Activated naive CD4-positive, alpha-beta T cell treated with anti-CD3 and anti-CD28 coated beads for 36 hours (primary cell): Measurements from ENCODE around the gene P2RX3. TPM values are rescaled to one million over a fixed set of nuclear protein-coding genes. Genes with fewer than 3 reads are reported as not detected.
"Not testable (repeated sequence)": the region's sequence is repeated elsewhere in the genome, so short reads cannot be mapped to it uniquely, and the experiment has no call there.

ENCODE experiments used
- CTCF ChIA-PET: fragments of 350-600 bp; sonication (Branson Sonifier 250); formaldehyde crosslinking; loops from one replicate; lab custom pipeline; 2021; ENCODE audit warnings: antibody characterized with exemption; lab: Charles Lee
- DNase-seq: peaks from one replicate; pipeline ENCODE4 v3.0.0-alpha.2; 2020
- H3K27ac Mint-ChIP-seq: one replicate; pipeline ENCODE4 v1.8.0; 2021; ENCODE audit warnings: mild to moderate bottlenecking, mixed read lengths
- H3K27me3 Mint-ChIP-seq: one replicate; pipeline ENCODE4 v1.8.0; 2021; ENCODE audit warnings: low read depth, mixed read lengths
- H3K36me3 Mint-ChIP-seq: one replicate; pipeline ENCODE4 v1.8.0; 2021; ENCODE audit warnings: low read depth, mixed read lengths
- H3K4me1 Mint-ChIP-seq: one replicate; pipeline ENCODE4 v1.8.0; 2021; ENCODE audit warnings: low read depth, mixed read lengths
- H3K4me3 Mint-ChIP-seq: one replicate; pipeline ENCODE4 v1.8.0; 2021; ENCODE audit warnings: mild to moderate bottlenecking, moderate library complexity, mixed read lengths
- H3K9me3 Mint-ChIP-seq: one replicate; pipeline ENCODE4 v1.8.0; 2021; ENCODE audit warnings: mixed read lengths
- intact Hi-C: fragments of 100-400 bp; cut with micrococcal nuclease; formaldehyde crosslinking; loops from one replicate; pipeline ENCODE4 v1.15.1; 2023
- total RNA-seq, 2 experiments: library from RNA; stranded (reverse); gene quantifications; one replicate each; pipeline ENCODE4 v1.2.3, GENCODE V29; 2021

The P2RX3 gene
- total RNA-seq, 2 experiments from 2014 or later = not detected

- Mint-ChIP-seq H3K4me1 (no peaks in the 10 kb centered on the region), H3K4me3 (no peak overlapping the region), H3K27me3 (peaks cover 12% of the 10 kb centered on the region), H3K27ac (no peak overlapping the region), H3K9me3 (no peaks in the 10 kb centered on the region), H3K36me3 (no peaks in the 10 kb centered on the region)
- intact Hi-C loops = no loop called here
- CTCF ChIA-PET = interaction anchor here (0.9 to 2.5 kb wide), 4 partner anchors 8 to 286 kb away, joined by 3 to 8 read pairs (median 3); no protein-coding TSS in a partner anchor
- DNase-seq = no peak
These were observed 20.4 kb downstream of the P2RX3 start for GRCh38 chr11:57358543-57358961.

GRCh38 chr11:57358991-57359390 lies 20.8 kb downstream of the P2RX3 start:
- Mint-ChIP-seq H3K4me1 (no peaks in the 10 kb centered on the region), H3K27ac (no peak overlapping the region)

GRCh38 chr11:57359396-57359795 lies 21.2 kb downstream of the P2RX3 start:
- Mint-ChIP-seq H3K9me3 (no peaks in the 10 kb centered on the region), H3K4me1 (no peaks in the 10 kb centered on the region), H3K4me3 (no peak overlapping the region), H3K36me3 (no peaks in the 10 kb centered on the region), H3K27me3 (peaks cover 11% of the 10 kb centered on the region), H3K27ac (no peak overlapping the region)
- intact Hi-C loops = no loop called here
- no peak for DNase-seq
- CTCF ChIA-PET = interaction anchor here (1.4 to 2.5 kb wide), 3 partner anchors 11 to 285 kb away, joined by 3 to 9 read pairs (median 8); no protein-coding TSS in a partner anchor

More at GRCh38 chr11:57358991-57359390, 20.8 kb downstream of the P2RX3 start:
- H3K4me3 Mint-ChIP-seq = no peak overlapping the region
- H3K36me3 Mint-ChIP-seq = no peaks in the 10 kb centered on the region
- no peak for DNase-seq
- CTCF ChIA-PET = interaction anchor here (1.0 to 2.5 kb wide), 4 partner anchors 9 to 285 kb away, joined by 3 to 9 read pairs (median 6); no protein-coding TSS in a partner anchor
- H3K9me3 Mint-ChIP-seq = no peaks in the 10 kb centered on the region
- intact Hi-C loops = no loop called here
- H3K27me3 Mint-ChIP-seq = peaks cover 12% of the 10 kb centered on the region

GRCh38 chr11:57359896-57360690 lies 21.9 kb downstream of the P2RX3 start:
- Mint-ChIP-seq H3K27ac (no peak overlapping the region), H3K27me3 (peaks cover 7% of the 10 kb centered on the region), H3K36me3 (no peaks in the 10 kb centered on the region), H3K4me3 (no peak overlapping the region), H3K4me1 (no peaks in the 10 kb centered on the region), H3K9me3 (no peaks in the 10 kb centered on the region)
- no peak for DNase-seq
- intact Hi-C loops = no loop called here
- CTCF ChIA-PET = interaction anchor here (1.1 to 2.5 kb wide), 6 partner anchors 10 to 157 kb away, joined by 3 to 9 read pairs (median 6); no protein-coding TSS in a partner anchor

GRCh38 chr11:57360991-57361390 lies 22.8 kb downstream of the P2RX3 start:
- no peaks in the 10 kb centered on the region for H3K9me3 Mint-ChIP-seq
- peaks cover 7% of the 10 kb centered on the region for H3K27me3 Mint-ChIP-seq
- CTCF ChIA-PET = interaction anchor here (0.6 to 2.5 kb wide), 6 partner anchors 11 to 1153 kb away, joined by 3 to 9 read pairs (median 6); no protein-coding TSS in a partner anchor
- H3K36me3 Mint-ChIP-seq = no peaks in the 10 kb centered on the region
- intact Hi-C loops = no loop called here
- no peak overlapping the region for H3K27ac Mint-ChIP-seq
- no peaks in the 10 kb centered on the region for H3K4me1 Mint-ChIP-seq
- no peak overlapping the region for H3K4me3 Mint-ChIP-seq
- DNase-seq = no peak

GRCh38 chr11:57361420-57361819 lies 23.3 kb downstream of the P2RX3 start:
- H3K36me3 Mint-ChIP-seq, H3K4me1 Mint-ChIP-seq, DNase-seq, H3K9me3 Mint-ChIP-seq, H3K27ac Mint-ChIP-seq, intact Hi-C loops, H3K4me3 Mint-ChIP-seq, H3K27me3 Mint-ChIP-seq: not testable (repeated sequence)
- CTCF ChIA-PET = interaction anchor here (1.4 to 2.3 kb wide), 5 partner anchors 11 to 155 kb away, joined by 5 to 9 read pairs (median 7); no protein-coding TSS in a partner anchor

GRCh38 chr11:57361926-57362325 lies 23.8 kb downstream of the P2RX3 start:
- CTCF ChIA-PET = interaction anchor here (0.9 to 1.8 kb wide), 6 partner anchors 11 to 164 kb away, joined by 3 to 8 read pairs (median 4); no protein-coding TSS in a partner anchor
- peaks cover 5% of the 10 kb centered on the region for H3K27me3 Mint-ChIP-seq
- no peak overlapping the region for H3K27ac Mint-ChIP-seq
- H3K36me3 Mint-ChIP-seq = no peaks in the 10 kb centered on the region
- intact Hi-C loops = no loop called here
- H3K4me1 Mint-ChIP-seq = no peaks in the 10 kb centered on the region
- H3K4me3 Mint-ChIP-seq = no peak overlapping the region
- no peaks in the 10 kb centered on the region for H3K9me3 Mint-ChIP-seq
- no peak for DNase-seq

- no peak for DNase-seq
- Mint-ChIP-seq H3K27ac (no peak overlapping the region), H3K9me3 (no peaks in the 10 kb centered on the region), H3K4me1 (no peaks in the 10 kb centered on the region), H3K4me3 (no peak overlapping the region), H3K36me3 (no peaks in the 10 kb centered on the region), H3K27me3 (peaks cover 5% of the 10 kb centered on the region)
- CTCF ChIA-PET = interaction anchor here (0.7 to 1.8 kb wide), 5 partner anchors 13 to 120 kb away, joined by 3 to 8 read pairs (median 5); no protein-coding TSS in a partner anchor
- intact Hi-C loops = no loop called here
These were observed 25.3 kb downstream of the P2RX3 start for GRCh38 chr11:57363131-57364080.

- Mint-ChIP-seq H3K36me3 (no peaks in the 10 kb centered on the region), H3K27ac (no peak overlapping the region), H3K27me3 (peaks cover 5% of the 10 kb centered on the region), H3K9me3 (no peaks in the 10 kb centered on the region), H3K4me3 (no peak overlapping the region), H3K4me1 (no peaks in the 10 kb centered on the region)
- CTCF ChIA-PET = interaction anchor here (0.8 kb wide), 1 partner anchor 92 kb away, joined by 5 read pairs; no protein-coding TSS in a partner anchor
- no peak for DNase-seq
- intact Hi-C loops = no loop called here
These were observed 26.9 kb downstream of the P2RX3 start for GRCh38 chr11:57364851-57365660.

GRCh38 chr11:57368106-57368844 lies 30.1 kb downstream of the P2RX3 start:
- intact Hi-C loops = no loop called here
- CTCF ChIA-PET = interaction anchor here (1.4 kb wide), 1 partner anchor 89 kb away, joined by 3 read pairs; no protein-coding TSS in a partner anchor

GRCh38 chr11:57368845-57369232 lies 30.7 kb downstream of the P2RX3 start:
- Mint-ChIP-seq H3K27ac (no peak overlapping the region), H3K4me1 (no peaks in the 10 kb centered on the region), H3K4me3 (no peak overlapping the region), H3K36me3 (no peaks in the 10 kb centered on the region), H3K27me3 (no peaks in the 10 kb centered on the region), H3K9me3 (no peaks in the 10 kb centered on the region)
- intact Hi-C loops = no loop called here
- CTCF ChIA-PET = no interaction called here
- no peak for DNase-seq

More at GRCh38 chr11:57368106-57368844, 30.1 kb downstream of the P2RX3 start:
- no peak overlapping the region for H3K4me3 Mint-ChIP-seq
- H3K27me3 Mint-ChIP-seq = no peaks in the 10 kb centered on the region
- no peak overlapping the region for H3K27ac Mint-ChIP-seq
- H3K36me3 Mint-ChIP-seq = no peaks in the 10 kb centered on the region
- no peak for DNase-seq
- H3K4me1 Mint-ChIP-seq = no peaks in the 10 kb centered on the region
- no peaks in the 10 kb centered on the region for H3K9me3 Mint-ChIP-seq
